Keratinocyte (primary cell): ENCODE results near the gene NR3C2.

Source experiments
- CTCF ChIP-seq, 3 experiments: IDR thresholded peaks in 1 of 3; conservative IDR thresholded peaks in 1 of 3; optimal IDR thresholded peaks in 1 of 3; 2 replicates in 2 of 3; 3 replicates in 1 of 3; pipeline versions ENCODE3 to v1.5.1; 2011; ENCODE audit warnings: low read length in 3 of 3, mild to moderate bottlenecking in 3 of 3, moderate library complexity in 2 of 3, control low read depth in 1 of 3, inconsistent platforms in 1 of 3; ENCODE audit not compliant: insufficient read depth in 2 of 3; ENCODE audit errors: extremely low read depth in 1 of 3
- EZH2 ChIP-seq: IDR thresholded peaks from one replicate; pipeline ENCODE4 v1.6.1; 2012; ENCODE audit warnings: inconsistent platforms, mild to moderate bottlenecking, low read length, moderate library complexity

GRCh38 chr4:148192526-148192925 lies 249.7 kb downstream of the NR3C2 start:
- TF ChIP-seq CTCF (optimal IDR thresholded peaks at IDR 0.05 in 1 of 3, IDR thresholded peaks at IDR 0.05 in 1 of 3, conservative IDR thresholded peaks at IDR 0.05 in 1 of 3; ENCODE audit: extremely low read depth in 1 of 3, insufficient read depth in 2 of 3, low read length in 3 of 3) (no peak), EZH2 (no peak)
